22Rv1 (cell line): ENCODE results near the gene GUK1.

Source experiments
- CTCF ChIP-seq: fragments of 450-650 bp; IDR thresholded peaks from 2 replicates; pipeline ENCODE4 v1.5.1; 2017; ENCODE audit warnings: mild to moderate bottlenecking
- ZFX ChIP-seq: fragments of 450-650 bp; IDR thresholded peaks from 2 replicates; pipeline ENCODE4 v1.6.1; 2017; ENCODE audit warnings: antibody characterized with exemption, borderline replicate concordance

- TF ChIP-seq ZFX (no peak), CTCF (no peak)
These were observed 54.4 kb downstream of the GUK1 start for GRCh38 chr1:228194436-228194835.
